ENCODE data around the gene CA5A.
"Not testable (repeated sequence)": the region's sequence is repeated elsewhere in the genome, so short reads cannot be mapped to it uniquely, and the experiment has no call there.

The CA5A gene

GRCh38 chr16:87882436-87883019, 53.8 kb downstream of the CA5A start:
- peak; percentile 22 for ATAC-seq
- H3K36me3 Mint-ChIP-seq: no peaks in the 10 kb centered on the region
- no peak overlapping the region for H3K27ac Mint-ChIP-seq
- no peak for DNase-seq (ENCODE audit: low spot score in 2 of 2)
- H3K4me1 Mint-ChIP-seq: peaks cover 29% of the 10 kb centered on the region
- H3K9me3 Mint-ChIP-seq: no peaks in the 10 kb centered on the region
- no peak overlapping the region for H3K4me3 Mint-ChIP-seq

- Mint-ChIP-seq H3K27ac (no peak overlapping the region), H3K4me3 (no peak overlapping the region), H3K4me1 (peaks cover 31% of the 10 kb centered on the region), H3K36me3 (no peaks in the 10 kb centered on the region), H3K9me3 (no peaks in the 10 kb centered on the region)
- DNase-seq (ENCODE audit: low spot score in 2 of 2) (no peak), ATAC-seq (no peak)
Observed at GRCh38 chr16:87881324-87882200, 54.8 kb downstream of the CA5A start.

DNA sequence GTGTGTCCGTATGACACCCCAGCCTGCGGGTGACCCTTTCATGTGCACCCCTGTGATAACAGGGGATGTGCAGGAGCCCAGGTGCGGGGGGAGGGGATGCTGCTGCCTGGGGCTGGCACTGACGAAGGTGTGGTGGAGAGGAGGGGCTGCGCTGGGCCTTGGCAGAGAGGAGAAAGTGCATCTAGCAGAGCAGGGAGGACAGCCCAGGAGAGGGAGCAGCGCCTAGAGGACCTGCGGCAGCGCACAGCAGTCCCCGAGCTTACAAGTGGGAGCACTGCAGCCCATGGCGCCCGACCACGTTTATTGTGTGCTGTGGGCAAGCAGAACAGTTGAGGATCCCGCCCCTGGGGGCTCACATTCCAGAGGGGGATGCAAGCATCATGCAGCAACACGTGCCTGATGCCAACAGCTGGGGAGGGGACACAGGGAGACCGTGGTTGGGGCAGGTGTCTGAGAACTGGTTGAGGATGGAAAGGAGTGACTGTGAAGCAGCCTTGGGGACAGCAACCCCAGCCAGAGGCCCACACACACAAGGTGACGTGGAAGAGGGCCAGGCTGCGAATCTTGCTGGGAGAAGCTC, 56.1 kb downstream of the CA5A start:
- Mint-ChIP-seq H3K4me1 (peaks cover 33% of the 10 kb centered on the region), H3K4me3 (no peak overlapping the region), H3K27ac (peak overlapping the region; percentile 76), H3K36me3 (peaks cover 3% of the 10 kb centered on the region), H3K9me3 (no peaks in the 10 kb centered on the region)
- ATAC-seq (no peak), DNase-seq (ENCODE audit: low spot score in 2 of 2) (no peak)

- not testable (repeated sequence) for H3K36me3 Mint-ChIP-seq; H3K4me3 Mint-ChIP-seq; DNase-seq (ENCODE audit: low spot score in 2 of 2); H3K9me3 Mint-ChIP-seq; ATAC-seq
- Mint-ChIP-seq H3K4me1 (peaks cover 40% of the 10 kb centered on the region), H3K27ac (peak overlapping the region; percentile 76)
Observed at GRCh38 chr16:87879411-87880013, 56.8 kb downstream of the CA5A start.

DNA sequence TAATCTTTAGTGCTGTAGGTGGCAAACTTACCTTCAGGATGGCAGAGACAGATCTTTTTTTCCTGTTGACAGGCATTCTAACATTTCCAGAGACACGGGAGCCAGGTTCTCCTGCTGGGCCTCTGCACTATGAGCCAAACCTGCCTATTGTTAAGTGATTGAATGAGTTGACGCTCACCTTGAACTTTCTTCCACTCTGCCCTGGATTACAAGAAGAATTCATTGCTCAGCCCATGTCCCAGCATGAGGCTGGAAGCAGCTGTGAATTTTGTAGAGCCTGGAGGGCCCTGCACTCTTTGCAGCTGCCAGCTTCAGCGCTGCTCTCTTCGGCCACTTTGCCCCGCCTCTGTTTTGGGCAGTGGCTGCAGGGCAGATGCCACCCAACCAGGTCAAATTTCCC, 57.6 kb downstream of the CA5A start:
- Mint-ChIP-seq H3K4me3 (no peak overlapping the region), H3K36me3 (peaks cover 8% of the 10 kb centered on the region), H3K4me1 (peaks cover 43% of the 10 kb centered on the region), H3K27ac (no peak overlapping the region), H3K9me3 (no peaks in the 10 kb centered on the region)
- DNase-seq (ENCODE audit: low spot score in 2 of 2) (no peak), ATAC-seq (no peak)

DNA sequence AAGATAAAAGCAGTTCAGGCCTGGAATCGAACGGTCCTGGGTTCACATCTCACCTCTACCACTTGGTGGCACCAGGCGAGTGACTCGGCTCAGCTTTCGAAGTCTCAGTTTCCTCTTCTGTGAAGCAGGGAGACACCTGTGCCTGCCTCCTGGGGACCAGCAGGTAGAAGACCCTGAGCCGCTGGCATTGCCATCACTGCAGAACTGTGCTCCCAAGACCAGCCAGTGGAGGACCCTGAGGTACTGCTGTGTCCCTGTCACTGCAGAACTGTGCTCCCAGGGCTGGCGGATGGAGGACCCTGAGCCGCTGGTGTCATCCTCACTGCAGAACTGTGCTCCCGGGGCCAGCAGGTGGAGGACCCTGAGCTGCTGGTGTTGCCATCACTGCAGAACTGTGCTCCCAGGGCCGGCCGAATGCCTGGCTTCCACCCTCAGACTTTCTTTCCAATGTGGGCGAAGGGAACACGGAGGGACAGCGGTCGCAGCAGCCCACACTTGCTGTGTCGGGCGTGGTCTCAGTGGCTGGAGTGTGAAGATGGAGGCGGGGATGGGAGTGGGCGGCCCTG, 58.3 kb downstream of the CA5A start:
- Mint-ChIP-seq H3K9me3 (no peaks in the 10 kb centered on the region), H3K4me1 (peaks cover 45% of the 10 kb centered on the region), H3K4me3 (no peak overlapping the region), H3K27ac (peak overlapping the region; percentile 60), H3K36me3 (peaks cover 8% of the 10 kb centered on the region)
- ATAC-seq (peak; percentile 53), DNase-seq (ENCODE audit: low spot score in 2 of 2) (no peak)

DNA sequence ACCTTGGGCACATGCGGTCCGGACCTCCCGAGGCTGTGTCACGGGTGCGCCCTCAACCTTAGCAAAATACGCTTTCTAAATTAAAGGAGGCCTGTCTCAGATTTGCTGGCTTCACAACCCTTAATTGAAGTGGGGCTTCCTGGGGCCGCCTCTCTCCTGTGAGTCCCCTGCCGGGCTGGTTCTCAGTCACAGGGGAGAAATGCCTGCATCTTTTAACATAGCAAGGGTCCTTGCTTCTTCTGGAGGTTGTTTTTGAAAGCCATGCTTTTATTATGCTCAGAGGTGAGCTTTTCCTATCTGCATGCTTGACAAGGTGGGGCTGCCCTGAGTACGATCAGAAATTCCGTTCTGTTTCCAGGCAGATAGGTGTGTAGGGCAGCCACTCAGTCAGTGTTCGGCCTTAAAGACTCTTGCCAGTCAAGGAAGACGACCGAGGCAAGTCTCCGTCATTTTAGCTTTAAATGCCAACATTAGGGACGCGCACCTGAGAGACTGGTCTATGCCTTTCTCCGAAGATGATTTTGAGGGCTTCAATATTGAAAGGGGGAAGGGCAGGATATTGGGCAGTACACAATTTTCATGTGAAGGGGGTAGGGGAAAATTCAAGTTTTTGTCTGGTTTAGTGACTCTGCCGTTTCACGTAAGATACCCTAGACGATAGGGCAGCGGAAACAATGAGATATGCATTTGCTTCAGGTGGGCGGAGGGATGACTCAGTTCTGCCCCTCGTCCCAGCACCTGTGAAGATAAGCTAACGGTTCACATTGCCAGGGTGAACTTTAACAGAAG, 61.5 kb downstream of the CA5A start:
- Mint-ChIP-seq H3K27ac (peak overlapping the region; percentile 90), H3K4me3 (peak overlapping the region; percentile 56), H3K4me1 (peaks cover 59% of the 10 kb centered on the region), H3K36me3 (peaks cover 13% of the 10 kb centered on the region), H3K9me3 (no peaks in the 10 kb centered on the region)
- DNase-seq (ENCODE audit: low spot score in 2 of 2): peak in 1 of 2 donors; percentile 72
- ATAC-seq: peak; percentile 85

- not testable (repeated sequence) for DNase-seq (ENCODE audit: low spot score in 2 of 2); H3K9me3 Mint-ChIP-seq; ATAC-seq
- H3K36me3 Mint-ChIP-seq: peaks cover 54% of the 10 kb centered on the region
- H3K4me1 Mint-ChIP-seq: peaks cover 59% of the 10 kb centered on the region
- H3K4me3 Mint-ChIP-seq: peak overlapping the region; percentile 99
- H3K27ac Mint-ChIP-seq: peak overlapping the region; percentile 100
Observed at GRCh38 chr16:87870418-87871291, 65.7 kb downstream of the CA5A start.

DNA sequence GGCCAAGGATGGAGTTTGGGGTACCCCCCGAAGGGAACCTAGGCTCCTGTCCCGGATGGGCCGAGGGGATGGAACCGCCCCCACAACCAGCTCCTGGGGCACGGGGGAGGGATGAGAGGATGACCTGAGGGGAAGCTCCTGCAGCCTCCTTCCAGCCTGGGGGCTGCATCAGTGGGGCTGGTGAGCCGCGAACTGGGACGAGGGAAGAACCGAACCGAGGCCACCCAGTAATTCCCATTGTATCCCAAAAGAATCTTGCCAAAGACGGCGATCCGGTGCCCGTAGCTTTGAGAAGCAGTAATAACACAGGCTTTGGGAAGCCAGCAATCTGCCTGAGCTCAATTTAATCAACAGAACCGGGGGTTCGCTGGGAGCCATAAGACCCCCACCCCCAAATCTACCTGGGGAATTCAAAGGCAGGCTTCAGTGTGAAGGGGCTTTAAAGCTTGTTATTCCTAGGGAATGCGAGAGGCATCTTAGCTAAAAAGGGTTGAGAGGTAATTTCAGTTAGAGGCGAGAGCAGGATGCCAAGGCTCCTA, 66.4 kb downstream of the CA5A start:
- H3K36me3 Mint-ChIP-seq: peaks cover 56% of the 10 kb centered on the region
- not testable (repeated sequence) for ATAC-seq; H3K9me3 Mint-ChIP-seq; DNase-seq (ENCODE audit: low spot score in 2 of 2)
- H3K27ac Mint-ChIP-seq: peak overlapping the region; percentile 100
- peak overlapping the region; percentile 99 for H3K4me3 Mint-ChIP-seq
- H3K4me1 Mint-ChIP-seq: peaks cover 59% of the 10 kb centered on the region

GRCh38 chr16:87869061-87869878, 67.1 kb downstream of the CA5A start, which contains the start of gene SLC7A5:
SLC7A5 (minus strand) TSS chr16:87869507; CDS start chr16:87869422, 85 bp downstream.
- Mint-ChIP-seq H3K4me3 (peak within 1 kb of the TSS; percentile 99), H3K36me3 (peaks cover 60% of the 10 kb centered on the region), H3K4me1 (peaks cover 59% of the 10 kb centered on the region), H3K27ac (peak within 1 kb of the TSS; percentile 100)
- DNase-seq (ENCODE audit: low spot score in 2 of 2): peak; percentile 94
- peak; percentile 62 for ATAC-seq
- H3K9me3 Mint-ChIP-seq: not testable (repeated sequence)

DNA sequence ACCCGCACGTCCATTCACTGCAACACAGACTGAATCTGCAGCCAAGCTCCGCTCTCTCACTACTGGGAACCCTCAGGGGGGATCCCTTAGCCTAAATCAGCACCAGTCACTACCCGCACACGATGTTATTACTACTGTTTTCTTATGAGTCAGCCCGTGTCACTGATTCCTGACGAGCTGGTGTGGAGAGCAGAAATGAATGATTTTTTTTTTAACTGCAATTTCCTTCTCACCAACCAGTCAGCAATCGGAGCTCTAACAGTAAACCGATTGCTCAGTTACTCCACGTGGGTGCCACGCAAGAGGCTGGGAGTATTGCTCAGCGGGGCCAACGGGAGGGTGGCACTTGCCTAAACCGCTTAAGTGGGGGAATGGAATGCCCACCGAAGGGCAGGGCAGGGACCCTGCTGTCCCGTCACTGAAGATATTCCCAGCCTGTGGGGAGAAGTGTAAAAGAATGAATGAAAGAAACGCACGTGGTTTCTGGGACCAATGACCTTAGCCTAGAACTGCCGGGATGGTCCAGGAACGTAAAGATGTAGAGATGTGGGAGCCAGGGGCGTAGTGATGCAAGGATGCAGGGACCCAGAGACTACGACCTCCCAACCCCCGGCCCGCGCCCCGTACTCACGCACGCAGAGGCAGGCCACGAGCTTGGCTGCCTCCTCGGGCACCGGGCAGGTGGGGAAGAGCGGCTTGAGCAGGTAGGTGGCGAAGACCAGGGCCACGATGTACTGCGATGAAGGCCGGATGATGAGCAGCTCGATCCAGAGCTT, 67.9 kb downstream of the CA5A start:
- H3K4me3 Mint-ChIP-seq: peak overlapping the region; percentile 99
- ATAC-seq: peak; percentile 80
- peak; percentile 60 to 86 for DNase-seq (ENCODE audit: low spot score in 2 of 2)
- H3K9me3 Mint-ChIP-seq: not testable (repeated sequence)
- H3K36me3 Mint-ChIP-seq: peaks cover 68% of the 10 kb centered on the region
- peak overlapping the region; percentile 100 for H3K27ac Mint-ChIP-seq
- peaks cover 61% of the 10 kb centered on the region for H3K4me1 Mint-ChIP-seq

GRCh38 chr16:87865902-87866555, 70.3 kb downstream of the CA5A start:
- not testable (repeated sequence) for H3K9me3 Mint-ChIP-seq
- Mint-ChIP-seq H3K36me3 (peaks cover 92% of the 10 kb centered on the region), H3K4me3 (peak overlapping the region; percentile 99), H3K4me1 (peaks cover 60% of the 10 kb centered on the region), H3K27ac (peak overlapping the region; percentile 100)
- DNase-seq (ENCODE audit: low spot score in 2 of 2) (peak in 1 of 2 donors; percentile 79), ATAC-seq (peak; percentile 43)

All from stimulated activated effector memory CD8-positive, alpha-beta T cell treated with anti-CD3 and anti-CD28 coated beads, Interleukin-12 subunit alpha, Interleukin-12 subunit beta, amount 100 ng/mL, for 72 hours (primary cell).